ENCODE measurements around the gene CHSY1.

DNA sequence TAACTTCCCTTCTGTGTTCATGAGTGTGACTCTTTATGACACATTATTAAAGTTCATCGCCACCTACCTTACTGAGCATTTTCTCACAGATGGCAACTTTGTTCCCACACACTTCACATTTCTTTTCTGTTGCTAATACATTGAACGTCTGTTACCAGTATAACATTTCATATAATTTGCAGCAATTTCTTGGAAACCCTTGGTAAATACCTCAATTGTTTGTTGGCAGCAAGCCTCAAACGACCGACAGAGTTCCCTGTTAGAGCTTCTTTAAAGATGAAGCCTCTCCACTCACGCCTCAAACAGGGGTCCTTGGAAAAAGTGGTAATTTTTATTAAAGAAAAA is 3.2 kb upstream of the CHSY1 start:
- TF ChIP-seq, protein P1, sequence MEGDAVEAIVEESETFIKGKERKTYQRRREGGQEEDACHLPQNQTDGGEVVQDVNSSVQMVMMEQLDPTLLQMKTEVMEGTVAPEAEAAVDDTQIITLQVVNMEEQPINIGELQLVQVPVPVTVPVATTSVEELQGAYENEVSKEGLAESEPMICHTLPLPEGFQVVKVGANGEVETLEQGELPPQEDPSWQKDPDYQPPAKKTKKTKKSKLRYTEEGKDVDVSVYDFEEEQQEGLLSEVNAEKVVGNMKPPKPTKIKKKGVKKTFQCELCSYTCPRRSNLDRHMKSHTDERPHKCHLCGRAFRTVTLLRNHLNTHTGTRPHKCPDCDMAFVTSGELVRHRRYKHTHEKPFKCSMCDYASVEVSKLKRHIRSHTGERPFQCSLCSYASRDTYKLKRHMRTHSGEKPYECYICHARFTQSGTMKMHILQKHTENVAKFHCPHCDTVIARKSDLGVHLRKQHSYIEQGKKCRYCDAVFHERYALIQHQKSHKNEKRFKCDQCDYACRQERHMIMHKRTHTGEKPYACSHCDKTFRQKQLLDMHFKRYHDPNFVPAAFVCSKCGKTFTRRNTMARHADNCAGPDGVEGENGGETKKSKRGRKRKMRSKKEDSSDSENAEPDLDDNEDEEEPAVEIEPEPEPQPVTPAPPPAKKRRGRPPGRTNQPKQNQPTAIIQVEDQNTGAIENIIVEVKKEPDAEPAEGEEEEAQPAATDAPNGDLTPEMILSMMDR (IDR thresholded peaks at IDR 0.05): no peak
- TF ChIP-seq POLR2A (IDR thresholded peaks at IDR 0.05) (no peak), POLR2AphosphoS5 (IDR thresholded peaks at IDR 0.05) (no peak)
